Omental fat pad (tissue), 4 donors: Measurements from ENCODE around the gene GABPB1. TPM values are rescaled to one million over a fixed set of nuclear protein-coding genes. Genes with fewer than 3 reads are reported as not detected.

Experiments
- ATAC-seq: fragments of 150-250 bp; one replicate; pipeline ENCODE4 v1.9.1; 2016; ENCODE audit warnings: mild to moderate bottlenecking, moderate library complexity; ENCODE audit not compliant: low FRiP score
- DNase-seq: peaks from one replicate; pipeline ENCODE4 v3.0.0-alpha.2; 2019; ENCODE audit warnings: low spot score
- small RNA-seq: library from RNA; depleted of rRNA; stranded (forward); fragments of <200 nt; gene quantifications from one replicate; pipeline ENCODE3, GENCODE V24; 2016
- total RNA-seq, 4 donors: library from RNA; depleted of rRNA; stranded (reverse); fragments of >200 nt; gene quantifications; one replicate each; pipeline ENCODE4 v1.1.0, GENCODE V29; 2016
- TF ChIP-seq, protein P1 (sequence below), 3 donors: fragments of 450-650 bp; IDR thresholded peaks; one replicate each; pipeline ENCODE4 v1.5.1; 2016 to 2017; ENCODE audit warnings: antibody characterized with exemption in 3 of 3, mild to moderate bottlenecking in 3 of 3, moderate library complexity in 2 of 3

Gene GABPB1
- total RNA-seq, 4 donors from 2014 or later, result 16.8 to 55.5 (median 30.6) TPM

DNA sequence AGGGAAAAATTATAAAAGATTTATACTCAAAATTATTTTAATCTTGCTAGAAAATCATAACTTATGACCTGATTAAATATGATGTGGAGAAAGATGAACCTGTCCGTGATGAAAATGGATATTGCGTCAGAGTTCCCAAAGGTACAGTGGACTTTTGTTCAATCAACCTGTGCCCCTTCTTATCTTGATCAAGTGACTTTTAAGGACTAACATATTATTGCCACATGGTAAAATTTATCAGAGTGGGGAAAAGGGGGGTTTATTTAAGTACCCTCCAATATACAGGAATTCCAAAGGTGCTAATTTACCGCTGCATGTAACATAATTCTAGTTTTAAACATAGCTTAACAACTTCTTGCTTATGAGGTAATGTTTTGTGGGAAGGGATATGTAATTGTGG, 129.1 kb downstream of the GABPB1 start:
- ATAC-seq, result no peak
- TF ChIP-seq, protein P1, sequence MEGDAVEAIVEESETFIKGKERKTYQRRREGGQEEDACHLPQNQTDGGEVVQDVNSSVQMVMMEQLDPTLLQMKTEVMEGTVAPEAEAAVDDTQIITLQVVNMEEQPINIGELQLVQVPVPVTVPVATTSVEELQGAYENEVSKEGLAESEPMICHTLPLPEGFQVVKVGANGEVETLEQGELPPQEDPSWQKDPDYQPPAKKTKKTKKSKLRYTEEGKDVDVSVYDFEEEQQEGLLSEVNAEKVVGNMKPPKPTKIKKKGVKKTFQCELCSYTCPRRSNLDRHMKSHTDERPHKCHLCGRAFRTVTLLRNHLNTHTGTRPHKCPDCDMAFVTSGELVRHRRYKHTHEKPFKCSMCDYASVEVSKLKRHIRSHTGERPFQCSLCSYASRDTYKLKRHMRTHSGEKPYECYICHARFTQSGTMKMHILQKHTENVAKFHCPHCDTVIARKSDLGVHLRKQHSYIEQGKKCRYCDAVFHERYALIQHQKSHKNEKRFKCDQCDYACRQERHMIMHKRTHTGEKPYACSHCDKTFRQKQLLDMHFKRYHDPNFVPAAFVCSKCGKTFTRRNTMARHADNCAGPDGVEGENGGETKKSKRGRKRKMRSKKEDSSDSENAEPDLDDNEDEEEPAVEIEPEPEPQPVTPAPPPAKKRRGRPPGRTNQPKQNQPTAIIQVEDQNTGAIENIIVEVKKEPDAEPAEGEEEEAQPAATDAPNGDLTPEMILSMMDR (IDR thresholded peaks at IDR 0.05), result no peak
- DNase-seq, result no peak

Small RNAs within 50 kb of the gene (small RNA-seq; reads per million reads assigned to genes)
- gene RNU6-94P, result not detected

Other genes with a start within 250 kb of the GABPB1 start
- 10 to 100 TPM; 12.1 to 32.3 (median 16.5) TPM for gene ATP8B4, start 236.0 kb downstream of the GABPB1 start, total RNA-seq
- 10 to 100 TPM in 1 of 4 donors, 1 to 10 TPM in 3; 1.6 to 11.4 (median 5.5) TPM for gene SLC27A2, start 173.0 kb downstream of the GABPB1 start, total RNA-seq
- gene HDC, start 89.5 kb downstream of the GABPB1 start, total RNA-seq, result 1 to 10 TPM in 3 of 4 donors, not detected in 1; 2.4 to 10.0 (median 2.6) TPM
- gene USP8, start 69.2 kb upstream of the GABPB1 start, total RNA-seq, result 10 to 100 TPM; 45.3 to 60.2 (median 50.8) TPM
- gene USP50, start 191.5 kb upstream of the GABPB1 start, total RNA-seq, result 1 to 10 TPM in 2 of 4 donors, not detected in 2; 1.2 to 3.6 TPM